RWPE2 (cell line): ENCODE measurements around the gene CLCN5.

Source experiments
- ATAC-seq: fragments of 200-7000 bp; cut with Tn5 transposase; 3 replicates; pipeline ENCODE4 v1.9.1; 2021; ENCODE audit warnings: low read depth
- DNase-seq: peaks from one replicate; pipeline ENCODE4 v3.0.0-alpha.2; 2020; ENCODE audit warnings: low spot score
- H3K27ac ChIP-seq: fragments of 450-650 bp; 2 replicates; pipeline ENCODE4 v1.5.1; 2017; ENCODE audit warnings: mild to moderate bottlenecking; ENCODE audit not compliant: poor library complexity, severe bottlenecking
- H3K27me3 ChIP-seq: fragments of 250-450 bp; sonication (Bioruptor Pico); 2 replicates; pipeline ENCODE4 v1.5.1; 2021; ENCODE audit warnings: mild to moderate bottlenecking, moderate library complexity; ENCODE audit not compliant: insufficient read depth, poor library complexity, severe bottlenecking
- H3K36me3 ChIP-seq: fragments of 250-450 bp; sonication (Bioruptor Pico); 2 replicates; pipeline ENCODE4 v1.5.1; 2020; ENCODE audit warnings: low read depth, mild to moderate bottlenecking, moderate library complexity
- H3K4me1 ChIP-seq: fragments of 250-450 bp; sonication (Bioruptor Pico); 2 replicates; pipeline ENCODE4 v1.5.1; 2021; ENCODE audit warnings: mild to moderate bottlenecking, moderate library complexity; ENCODE audit not compliant: insufficient read depth, poor library complexity, severe bottlenecking
- H3K4me3 ChIP-seq: fragments of 250-450 bp; sonication (Bioruptor Pico); 2 replicates; pipeline ENCODE4 v1.5.1; 2021; ENCODE audit warnings: mild to moderate bottlenecking, moderate library complexity; ENCODE audit not compliant: severe bottlenecking
- H3K9me3 ChIP-seq: fragments of 250-450 bp; sonication (Bioruptor Pico); 2 replicates; pipeline ENCODE4 v1.5.1; 2021; ENCODE audit warnings: mild to moderate bottlenecking, moderate library complexity; ENCODE audit not compliant: severe bottlenecking
- TF ChIP-seq, protein P1 (sequence below): fragments of 450-650 bp; IDR thresholded peaks from one replicate; pipeline ENCODE4 v1.5.1; 2017; ENCODE audit warnings: mild to moderate bottlenecking, moderate library complexity; ENCODE audit not compliant: poor library complexity, severe bottlenecking

CLCN5 gene

DNA sequence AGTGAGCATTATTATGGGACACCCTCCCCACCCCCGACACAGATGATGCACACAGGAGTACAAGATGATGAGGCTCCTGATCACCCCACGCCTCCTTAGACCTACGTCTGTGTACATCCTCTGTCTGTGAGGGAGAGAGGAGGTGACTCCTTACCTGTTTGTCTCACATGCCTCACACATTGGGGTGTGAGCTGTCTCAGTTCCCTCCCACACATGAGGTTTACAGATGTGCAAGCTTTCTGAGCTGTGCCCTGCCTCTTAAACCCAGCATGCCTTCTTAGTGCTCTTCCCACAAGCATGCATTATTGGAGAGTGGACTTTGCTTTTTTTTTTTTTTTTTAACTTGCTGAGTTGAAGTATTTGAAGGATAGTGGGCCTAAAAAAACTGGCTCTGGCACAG, 76.7 kb downstream of the CLCN5 start:
- H3K9me3 ChIP-seq = no peaks in the 10 kb centered on the region
- no peak for DNase-seq
- H3K4me1 ChIP-seq = no peaks in the 10 kb centered on the region
- TF ChIP-seq, protein P1, sequence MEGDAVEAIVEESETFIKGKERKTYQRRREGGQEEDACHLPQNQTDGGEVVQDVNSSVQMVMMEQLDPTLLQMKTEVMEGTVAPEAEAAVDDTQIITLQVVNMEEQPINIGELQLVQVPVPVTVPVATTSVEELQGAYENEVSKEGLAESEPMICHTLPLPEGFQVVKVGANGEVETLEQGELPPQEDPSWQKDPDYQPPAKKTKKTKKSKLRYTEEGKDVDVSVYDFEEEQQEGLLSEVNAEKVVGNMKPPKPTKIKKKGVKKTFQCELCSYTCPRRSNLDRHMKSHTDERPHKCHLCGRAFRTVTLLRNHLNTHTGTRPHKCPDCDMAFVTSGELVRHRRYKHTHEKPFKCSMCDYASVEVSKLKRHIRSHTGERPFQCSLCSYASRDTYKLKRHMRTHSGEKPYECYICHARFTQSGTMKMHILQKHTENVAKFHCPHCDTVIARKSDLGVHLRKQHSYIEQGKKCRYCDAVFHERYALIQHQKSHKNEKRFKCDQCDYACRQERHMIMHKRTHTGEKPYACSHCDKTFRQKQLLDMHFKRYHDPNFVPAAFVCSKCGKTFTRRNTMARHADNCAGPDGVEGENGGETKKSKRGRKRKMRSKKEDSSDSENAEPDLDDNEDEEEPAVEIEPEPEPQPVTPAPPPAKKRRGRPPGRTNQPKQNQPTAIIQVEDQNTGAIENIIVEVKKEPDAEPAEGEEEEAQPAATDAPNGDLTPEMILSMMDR = no peak
- H3K27me3 ChIP-seq = no peaks in the 10 kb centered on the region
- H3K4me3 ChIP-seq = no peak overlapping the region
- H3K36me3 ChIP-seq = no peaks in the 10 kb centered on the region
- no peak overlapping the region for H3K27ac ChIP-seq
- ATAC-seq = no peak

DNA sequence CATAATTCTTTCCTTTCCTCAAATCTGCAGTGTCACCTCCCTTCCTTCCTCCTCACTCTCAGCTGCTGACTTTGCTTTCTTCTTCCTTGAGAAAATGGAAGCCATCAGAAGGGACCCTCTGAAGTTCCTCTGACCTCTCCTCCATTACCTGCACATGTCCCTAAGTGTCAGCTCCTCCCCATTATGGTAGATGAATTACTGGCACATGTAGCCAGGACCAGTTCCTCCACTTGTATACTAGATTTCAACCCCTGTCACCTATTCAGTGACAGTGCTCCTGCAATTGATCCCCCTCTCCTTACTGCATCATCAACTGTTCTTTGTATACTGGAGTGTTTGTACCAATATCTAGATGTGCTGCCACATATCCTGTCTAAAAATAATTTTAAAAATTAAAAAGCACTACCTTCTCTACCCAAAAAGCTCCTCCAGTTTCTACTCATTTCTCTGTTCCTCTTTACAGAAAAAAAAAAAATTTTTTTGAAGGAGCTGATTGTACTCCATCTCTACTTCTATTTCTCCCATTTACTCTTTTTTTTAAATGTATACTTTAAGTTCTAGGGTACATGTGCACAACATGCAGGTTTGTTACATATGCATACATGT, 78.6 kb downstream of the CLCN5 start:
- Histone ChIP-seq H3K27ac (no peak overlapping the region), H3K4me1 (no peaks in the 10 kb centered on the region), H3K9me3 (no peaks in the 10 kb centered on the region), H3K36me3 (no peaks in the 10 kb centered on the region), H3K4me3 (no peak overlapping the region), H3K27me3 (no peaks in the 10 kb centered on the region)
- no peak for DNase-seq
- TF ChIP-seq, protein P1 = no peak
- no peak for ATAC-seq

DNA sequence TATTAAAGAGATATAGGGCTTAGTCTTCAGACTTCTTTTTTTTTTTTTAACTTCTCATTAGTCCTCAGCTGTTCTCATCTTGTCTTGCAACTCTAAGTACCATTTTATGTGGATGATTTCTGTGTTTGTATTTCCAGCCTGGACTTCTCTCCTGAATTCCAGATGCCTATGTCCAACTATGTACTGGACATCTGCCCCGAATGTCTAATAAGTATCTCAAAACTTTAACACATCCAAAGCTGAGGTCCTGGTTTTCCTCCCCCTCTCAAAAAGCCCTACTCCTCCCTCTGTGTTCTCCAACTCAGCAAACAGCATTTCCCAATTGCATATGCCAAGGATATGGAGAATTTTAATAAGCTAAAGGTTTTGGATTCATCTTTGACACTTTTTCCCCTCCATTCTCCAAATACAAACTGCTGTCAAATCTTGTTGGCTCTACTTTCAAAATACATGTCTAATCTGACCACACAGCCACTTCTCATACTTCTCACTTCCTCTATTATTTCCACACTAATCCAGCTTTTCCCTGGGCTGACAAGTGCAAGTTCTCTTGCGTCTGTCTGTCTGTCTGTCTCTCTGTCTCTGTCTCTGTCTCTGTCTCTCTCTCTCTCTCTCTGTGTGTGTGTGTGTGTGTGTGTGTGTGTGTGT, 79.8 kb downstream of the CLCN5 start:
- Histone ChIP-seq H3K9me3 (no peaks in the 10 kb centered on the region), H3K27me3 (no peaks in the 10 kb centered on the region), H3K27ac (no peak overlapping the region), H3K4me1 (no peaks in the 10 kb centered on the region), H3K4me3 (no peak overlapping the region), H3K36me3 (no peaks in the 10 kb centered on the region)
- TF ChIP-seq, protein P1 = no peak
- DNase-seq = no peak
- ATAC-seq = no peak

DNA sequence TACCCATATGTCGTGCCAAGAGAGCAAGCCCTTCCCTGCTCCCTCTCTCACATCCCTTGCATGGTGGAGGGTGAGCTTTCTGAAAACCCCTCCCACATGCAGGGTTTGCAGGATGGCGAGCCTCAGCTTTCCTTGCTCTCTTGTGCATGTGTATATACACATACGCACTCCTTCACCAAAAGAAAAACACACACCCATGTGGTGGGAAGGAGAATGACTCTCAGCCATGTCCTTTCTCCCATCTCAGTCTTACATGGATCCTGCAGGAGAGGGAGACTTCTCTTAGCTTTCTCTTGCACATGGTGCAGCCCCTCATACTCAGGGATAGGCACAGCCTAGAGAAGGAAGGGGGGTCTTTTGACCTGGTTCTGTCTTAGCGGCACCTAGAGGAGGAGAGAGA, 81.1 kb downstream of the CLCN5 start:
- no peak overlapping the region for H3K4me3 ChIP-seq

More for the DNA sequence above, 81.1 kb downstream of the CLCN5 start:
- no peaks in the 10 kb centered on the region for H3K9me3 ChIP-seq
- TF ChIP-seq, protein P1 = no peak
- H3K4me1 ChIP-seq = no peaks in the 10 kb centered on the region
- DNase-seq = no peak
- ATAC-seq = no peak
- no peak overlapping the region for H3K27ac ChIP-seq
- no peaks in the 10 kb centered on the region for H3K27me3 ChIP-seq
- H3K36me3 ChIP-seq = no peaks in the 10 kb centered on the region
